ENCODE measurements around the gene WDTC1. TPM values are rescaled to one million over a fixed set of nuclear protein-coding genes. Genes with fewer than 3 reads are reported as not detected.
A peak's percentile ranks its signal among the peaks of the same experiment; 100 is the strongest.

WDTC1 gene
- total RNA-seq, 4 donors from 2014 or later, result 40.0 to 75.5 (median 49.9) TPM

DNA sequence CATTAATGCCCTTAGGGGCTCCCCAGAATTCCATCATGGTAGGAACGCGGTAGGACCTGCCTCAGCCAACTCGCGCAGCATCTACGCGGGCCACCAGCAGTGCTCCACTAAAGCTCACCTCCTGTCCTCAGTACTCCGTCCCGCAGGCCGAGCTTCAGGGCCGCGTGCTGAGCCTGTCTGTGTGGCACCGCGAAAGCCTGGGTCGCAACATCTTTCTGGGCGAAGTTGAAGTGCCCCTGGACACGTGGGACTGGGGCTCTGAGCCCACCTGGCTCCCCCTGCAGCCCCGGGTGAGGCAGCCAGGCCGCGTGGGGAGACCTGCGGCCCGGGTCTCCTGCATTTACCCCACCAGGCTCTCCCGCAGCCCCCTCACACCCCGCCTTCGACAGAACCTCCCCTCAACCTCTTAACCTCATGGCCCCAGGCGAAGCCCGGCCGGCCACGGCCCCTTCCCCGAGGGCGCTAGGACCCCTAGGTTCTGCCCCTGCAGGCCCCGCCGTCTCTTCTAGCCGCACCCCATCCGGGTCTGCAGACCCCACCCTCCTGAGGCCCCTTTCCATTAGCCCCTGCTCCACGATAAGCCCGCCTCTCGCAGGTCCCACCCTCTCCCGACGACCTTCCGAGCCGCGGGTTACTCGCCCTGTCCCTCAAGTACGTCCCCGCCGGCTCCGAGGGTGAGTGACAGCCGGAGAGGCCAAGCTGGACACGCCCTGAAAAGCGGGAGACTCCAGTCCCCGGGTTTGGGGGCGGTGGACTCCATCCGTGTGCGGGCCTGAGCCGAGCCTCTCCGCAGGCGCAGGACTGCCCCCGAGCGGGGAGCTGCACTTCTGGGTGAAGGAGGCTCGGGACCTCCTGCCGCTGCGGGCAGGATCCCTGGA is 116.5 kb downstream of the WDTC1 start:
- no peaks in the 10 kb centered on the region for H3K9me3 ChIP-seq
- peaks cover 0 to 33% of the 10 kb centered on the region in 2 donors for H3K36me3 ChIP-seq
- peaks cover 46% of the 10 kb centered on the region for H3K27me3 ChIP-seq
- H3K4me3 ChIP-seq, result peak overlapping the region in 1 of 2 donors; percentile 53
- H3K27ac ChIP-seq, result peak overlapping the region in 3 of 4 donors; percentile 27 to 57 (median 48)
- no CpG with 5 or more reads among the region's 62 CpGs for WGBS, 2 donors (ENCODE audit: low coverage in 1 of 2)
- peak; percentile 50 for ATAC-seq
- peaks cover 0 to 31% (median 20%) of the 10 kb centered on the region in 3 donors for H3K4me1 ChIP-seq
- TF ChIP-seq EP300 (IDR thresholded peaks at IDR 0.05) (no peak), POLR2A (IDR thresholded peaks at IDR 0.05) (no peak), POLR2AphosphoS5 (IDR thresholded peaks at IDR 0.05) (peak; percentile 32)
- TF ChIP-seq, protein P1, sequence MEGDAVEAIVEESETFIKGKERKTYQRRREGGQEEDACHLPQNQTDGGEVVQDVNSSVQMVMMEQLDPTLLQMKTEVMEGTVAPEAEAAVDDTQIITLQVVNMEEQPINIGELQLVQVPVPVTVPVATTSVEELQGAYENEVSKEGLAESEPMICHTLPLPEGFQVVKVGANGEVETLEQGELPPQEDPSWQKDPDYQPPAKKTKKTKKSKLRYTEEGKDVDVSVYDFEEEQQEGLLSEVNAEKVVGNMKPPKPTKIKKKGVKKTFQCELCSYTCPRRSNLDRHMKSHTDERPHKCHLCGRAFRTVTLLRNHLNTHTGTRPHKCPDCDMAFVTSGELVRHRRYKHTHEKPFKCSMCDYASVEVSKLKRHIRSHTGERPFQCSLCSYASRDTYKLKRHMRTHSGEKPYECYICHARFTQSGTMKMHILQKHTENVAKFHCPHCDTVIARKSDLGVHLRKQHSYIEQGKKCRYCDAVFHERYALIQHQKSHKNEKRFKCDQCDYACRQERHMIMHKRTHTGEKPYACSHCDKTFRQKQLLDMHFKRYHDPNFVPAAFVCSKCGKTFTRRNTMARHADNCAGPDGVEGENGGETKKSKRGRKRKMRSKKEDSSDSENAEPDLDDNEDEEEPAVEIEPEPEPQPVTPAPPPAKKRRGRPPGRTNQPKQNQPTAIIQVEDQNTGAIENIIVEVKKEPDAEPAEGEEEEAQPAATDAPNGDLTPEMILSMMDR (IDR thresholded peaks at IDR 0.05), result peak in 1 of 4 experiments; percentile 20

DNA sequence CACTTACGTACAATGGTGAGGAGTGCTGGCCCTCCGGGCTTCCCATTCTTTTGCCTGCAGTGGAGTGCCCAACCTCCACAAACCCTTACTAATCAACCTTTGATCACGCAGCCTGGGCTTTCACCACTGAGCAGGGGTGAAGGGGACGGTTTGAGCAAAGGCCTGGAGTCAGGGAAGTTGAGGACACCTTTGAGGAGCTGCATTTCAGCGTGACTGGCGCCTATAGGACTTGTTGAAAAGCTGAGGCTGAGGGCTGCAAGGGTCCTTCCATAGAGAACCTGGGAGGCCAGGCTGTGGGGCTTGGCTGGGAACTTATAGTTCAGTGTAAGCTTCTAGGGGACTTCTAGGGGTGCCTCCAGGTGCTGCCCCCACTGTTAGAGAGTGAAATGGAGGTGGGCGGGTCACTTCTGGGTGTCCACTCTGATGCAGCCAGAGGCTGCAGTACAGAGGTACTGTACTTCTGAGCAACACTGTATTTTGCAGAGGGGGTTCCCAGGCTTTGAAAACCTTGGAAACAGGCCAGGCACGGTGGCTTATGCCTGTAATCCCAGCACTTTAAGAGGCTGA is 117.2 kb downstream of the WDTC1 start:
- Histone ChIP-seq H3K9me3 (no peaks in the 10 kb centered on the region), H3K27me3 (peaks cover 44% of the 10 kb centered on the region), H3K27ac (peak overlapping the region in 3 of 4 donors; percentile 27 to 57 (median 48)), H3K4me1 (peaks cover 0 to 31% (median 20%) of the 10 kb centered on the region in 3 donors), H3K4me3 (no peak overlapping the region), H3K36me3 (peaks cover 0 to 40% of the 10 kb centered on the region in 2 donors)
- no peak for ATAC-seq
- WGBS, 2 donors (ENCODE audit: low coverage in 1 of 2), result 10% methylated on average over 2 of the region's 8 CpGs; no CpG with 5 or more reads in 1 of the 2 donors
- TF ChIP-seq EP300 (IDR thresholded peaks at IDR 0.05) (no peak), POLR2AphosphoS5 (IDR thresholded peaks at IDR 0.05) (no peak), POLR2A (IDR thresholded peaks at IDR 0.05) (no peak)
- TF ChIP-seq, protein P1 (IDR thresholded peaks at IDR 0.05), result no peak

DNA sequence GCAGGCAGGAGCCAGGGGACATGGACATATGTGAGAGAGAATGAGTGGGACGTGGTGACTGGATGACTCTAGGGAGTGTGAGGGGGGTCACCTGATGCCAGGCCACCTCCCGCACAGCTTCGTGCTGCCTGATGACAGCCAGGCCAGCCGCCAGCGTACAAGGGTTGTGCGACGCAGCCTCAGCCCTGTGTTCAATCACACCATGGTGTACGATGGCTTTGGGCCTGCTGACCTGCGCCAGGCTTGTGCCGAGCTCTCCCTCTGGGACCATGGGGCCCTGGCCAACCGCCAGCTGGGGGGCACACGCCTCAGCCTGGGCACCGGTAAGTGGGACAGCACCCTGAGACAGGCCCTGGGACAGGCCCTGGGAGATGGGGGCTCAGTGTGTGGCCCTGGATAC is 118.7 kb downstream of the WDTC1 start:
- 100% methylated on average over 3 of the region's 13 CpGs; no CpG with 5 or more reads in 1 of the 2 donors for WGBS, 2 donors (ENCODE audit: low coverage in 1 of 2)
- Histone ChIP-seq H3K27ac (no peak overlapping the region), H3K36me3 (peaks cover 0 to 56% of the 10 kb centered on the region in 2 donors), H3K4me1 (peaks cover 0 to 45% (median 23%) of the 10 kb centered on the region in 3 donors), H3K27me3 (peaks cover 29% of the 10 kb centered on the region), H3K4me3 (no peak overlapping the region), H3K9me3 (no peaks in the 10 kb centered on the region)
- no peak for ATAC-seq
- no peak for TF ChIP-seq EP300 (IDR thresholded peaks at IDR 0.05)
- TF ChIP-seq, protein P1 (IDR thresholded peaks at IDR 0.05), result no peak
- no peak for TF ChIP-seq POLR2AphosphoS5 (IDR thresholded peaks at IDR 0.05)
- no peak for TF ChIP-seq POLR2A (IDR thresholded peaks at IDR 0.05)

DNA sequence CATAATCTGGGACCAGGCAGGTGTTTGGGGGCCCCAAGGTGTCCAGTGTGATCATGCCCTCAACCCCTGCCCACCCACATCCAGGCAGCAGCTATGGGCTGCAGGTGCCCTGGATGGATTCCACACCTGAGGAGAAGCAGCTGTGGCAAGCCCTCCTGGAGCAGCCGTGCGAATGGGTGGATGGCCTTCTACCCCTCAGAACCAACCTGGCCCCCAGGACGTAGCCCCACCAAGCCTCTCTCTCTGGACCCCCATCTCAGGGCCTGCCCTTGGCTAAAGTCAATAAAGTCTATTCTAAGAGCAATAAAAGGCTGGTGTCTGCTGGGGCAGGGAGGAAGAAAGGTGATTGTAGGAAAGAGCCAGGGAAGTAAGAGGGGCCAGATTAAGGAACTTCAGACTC is 119.2 kb downstream of the WDTC1 start:
- TF ChIP-seq EP300 (IDR thresholded peaks at IDR 0.05), result no peak
- TF ChIP-seq, protein P1 (IDR thresholded peaks at IDR 0.05), result no peak
- no peak for TF ChIP-seq POLR2A (IDR thresholded peaks at IDR 0.05)
- no peak for TF ChIP-seq POLR2AphosphoS5 (IDR thresholded peaks at IDR 0.05)
- Histone ChIP-seq H3K36me3 (peaks cover 0 to 60% of the 10 kb centered on the region in 2 donors), H3K4me3 (no peak overlapping the region), H3K27me3 (peaks cover 25% of the 10 kb centered on the region), H3K4me1 (peaks cover 0 to 47% (median 23%) of the 10 kb centered on the region in 3 donors), H3K9me3 (no peaks in the 10 kb centered on the region), H3K27ac (no peak overlapping the region)
- no peak for ATAC-seq
- 80% methylated on average over 2 of the region's 3 CpGs; no CpG with 5 or more reads in 1 of the 2 donors for WGBS, 2 donors (ENCODE audit: low coverage in 1 of 2)

Measured in gastroesophageal sphincter (tissue), 4 donors.